Activated CD8-positive, alpha-beta memory T cell treated with anti-CD3 and anti-CD28 coated beads for 36 hours (primary cell): ENCODE results near the gene EPN1. TPM values are rescaled to one million over a fixed set of nuclear protein-coding genes. Genes with fewer than 3 reads are reported as not detected.
"Not testable (repeated sequence)": the region's sequence is repeated elsewhere in the genome, so short reads cannot be mapped to it uniquely, and the experiment has no call there.

Experiments used
- CTCF ChIA-PET: fragments of 350-600 bp; sonication (Branson Sonifier 250); formaldehyde crosslinking; loops from one replicate; lab custom pipeline; 2021; ENCODE audit warnings: antibody characterized with exemption; lab: Charles Lee
- POLR2A ChIA-PET: fragments of 350-600 bp; sonication (Branson Sonifier 250); formaldehyde crosslinking; loops from one replicate; lab custom pipeline; 2021; ENCODE audit warnings: antibody characterized with exemption; lab: Charles Lee
- total RNA-seq, 2 experiments: library from RNA; stranded (reverse); gene quantifications; one replicate each; pipeline ENCODE4 v1.2.3, GENCODE V29; 2021

The EPN1 gene
- total RNA-seq, 2 experiments from 2014 or later: 40.1 to 41.8 TPM

DNA sequence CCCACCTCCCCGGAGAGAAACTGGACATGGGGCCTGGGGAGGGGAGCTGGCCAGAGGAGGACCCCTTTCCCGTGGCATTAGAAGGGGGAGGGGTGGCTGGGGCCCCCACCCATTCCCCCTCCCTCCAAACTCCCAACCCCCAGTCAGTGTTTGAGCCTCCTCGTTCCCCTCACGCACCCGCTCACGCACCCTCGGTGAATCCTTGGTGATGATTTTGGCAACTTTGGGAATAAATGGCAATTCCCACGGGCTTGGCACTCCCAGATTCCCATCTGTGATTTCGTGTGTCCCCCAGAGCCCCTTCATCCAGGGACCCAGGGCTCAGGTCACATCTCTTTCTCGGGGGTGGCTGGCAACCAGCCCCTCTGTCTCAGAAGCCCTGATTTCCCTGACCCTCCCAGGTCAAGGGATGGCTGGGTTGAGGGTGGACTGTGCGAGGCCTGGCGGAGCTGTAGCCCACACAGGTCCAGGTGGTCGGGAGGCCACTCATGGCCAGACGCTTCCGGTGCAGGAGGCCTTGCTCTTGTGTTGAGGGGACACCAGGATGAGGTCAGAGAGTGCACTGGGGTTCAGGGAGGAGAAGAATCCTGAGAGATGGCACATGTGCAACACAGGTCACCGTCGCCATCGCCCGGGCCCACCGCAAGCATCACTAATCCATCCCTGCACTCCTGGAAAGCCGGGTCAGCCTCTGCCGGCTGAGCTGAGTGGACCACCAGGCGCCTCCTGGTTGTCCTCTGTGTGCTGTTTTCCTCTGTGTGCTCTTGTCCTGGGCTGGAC is 20.7 kb downstream of the EPN1 start:
- ChIA-PET CTCF (no interaction called here), POLR2A (no interaction called here)

DNA sequence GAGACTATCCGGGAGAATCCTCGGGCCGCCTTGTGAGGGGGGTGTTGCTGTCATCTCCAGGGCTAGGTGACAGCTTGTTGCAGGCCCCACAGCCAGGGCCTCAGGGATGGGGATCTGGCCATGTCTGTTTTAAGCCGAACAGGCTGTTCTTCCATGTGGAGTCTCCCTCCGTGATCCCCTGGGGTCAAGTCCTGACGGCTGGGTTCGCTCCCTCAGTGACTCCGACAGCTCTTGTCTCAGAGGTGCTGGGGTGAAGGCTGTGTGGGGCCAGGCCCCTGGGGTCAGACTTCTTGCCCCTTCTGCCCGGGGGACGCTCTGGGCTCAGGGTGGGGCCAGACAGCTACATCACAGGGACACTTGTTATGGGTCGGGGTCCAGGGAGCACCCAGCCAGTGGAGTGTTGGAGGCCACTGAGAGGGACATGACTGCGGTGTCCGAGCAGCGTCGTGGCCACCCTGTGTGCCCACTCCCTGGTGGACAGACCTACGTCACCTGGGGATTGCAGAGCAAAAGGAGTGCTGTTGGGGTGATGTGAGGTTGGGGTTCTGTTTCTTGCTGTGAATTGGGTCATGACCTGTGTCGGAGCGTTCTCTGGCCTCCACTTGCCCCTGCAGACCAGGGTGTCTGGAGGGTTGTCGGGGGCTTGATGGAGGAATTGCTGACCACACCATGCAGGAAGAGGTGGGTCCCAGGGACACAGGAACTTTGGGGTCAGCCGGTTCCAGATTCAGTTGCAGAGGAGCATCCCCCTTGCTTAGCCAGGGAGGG is 21.5 kb downstream of the EPN1 start:
- CTCF ChIA-PET: no interaction called here
- POLR2A ChIA-PET: no interaction called here

DNA sequence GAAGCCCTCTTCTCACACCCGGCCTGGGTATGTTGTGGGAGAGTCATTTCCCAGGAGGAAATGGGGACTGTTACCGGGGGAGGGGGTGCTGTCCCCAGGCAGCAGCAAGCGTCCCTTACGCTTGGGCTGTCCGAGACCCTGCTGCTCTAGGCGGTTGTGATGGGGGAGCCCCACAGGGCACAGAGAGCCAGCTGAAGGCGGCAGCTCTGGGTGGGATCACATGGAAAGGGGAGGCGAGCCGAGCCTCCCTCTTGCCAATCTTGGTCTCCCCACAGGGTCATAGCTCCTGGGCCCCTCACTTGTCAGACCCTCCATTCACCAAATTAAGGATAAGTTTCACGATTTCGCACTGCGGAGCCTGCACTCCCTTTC is 22.0 kb downstream of the EPN1 start:
- ChIA-PET CTCF (no interaction called here), POLR2A (no interaction called here)

GRCh38 chr19:55697698-55698097 is 22.7 kb downstream of the EPN1 start:
- ChIA-PET POLR2A (no interaction called here), CTCF (no interaction called here)

DNA sequence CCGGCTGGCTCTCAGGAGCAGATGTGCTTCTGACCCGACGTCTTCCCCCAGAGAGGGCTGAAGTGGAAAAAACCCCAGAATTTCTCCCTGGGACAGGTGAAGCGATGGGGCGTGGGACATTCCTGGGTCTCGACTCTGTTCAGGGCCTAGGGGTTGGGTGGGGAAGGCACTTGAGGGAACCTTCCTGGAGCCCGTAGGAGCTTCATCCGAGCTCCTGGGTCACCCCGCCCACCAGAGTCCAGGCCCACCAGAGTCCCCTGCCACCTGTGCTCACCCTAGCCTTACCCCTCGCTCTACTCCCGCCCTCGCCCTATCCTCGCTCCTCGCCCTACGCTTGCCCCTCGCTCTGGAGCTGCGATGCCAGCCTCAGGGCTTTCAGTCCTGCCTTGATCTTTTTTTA is 23.2 kb downstream of the EPN1 start:
- POLR2A ChIA-PET: no interaction called here
- CTCF ChIA-PET: no interaction called here

DNA sequence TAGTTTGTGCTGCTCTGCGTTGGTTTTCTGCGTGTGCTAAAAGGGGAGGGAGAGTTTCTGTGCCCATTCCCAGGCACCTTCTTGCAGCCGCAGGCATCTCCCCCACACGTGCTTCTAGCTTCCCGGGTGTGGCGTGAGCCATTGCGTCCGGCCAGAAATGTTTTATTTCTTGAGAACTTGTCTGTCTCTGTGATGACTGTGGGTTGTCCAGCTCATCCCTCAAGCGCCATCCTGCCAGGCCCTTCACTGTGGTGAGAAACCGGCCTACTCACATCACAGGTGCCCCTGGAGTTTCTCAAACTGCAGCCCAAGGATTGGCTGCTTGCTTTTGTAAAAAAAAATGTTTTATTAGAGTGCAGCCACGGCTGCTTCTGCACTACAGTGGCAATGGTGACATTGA is 24.2 kb downstream of the EPN1 start:
- POLR2A ChIA-PET: no interaction called here

GRCh38 chr19:55700813-55701212 is 25.8 kb downstream of the EPN1 start:
- CTCF ChIA-PET: interaction anchor here (0.9 kb wide), 1 partner anchor 18 kb away, joined by 3 read pairs; no protein-coding TSS in a partner anchor
- POLR2A ChIA-PET: no interaction called here

More for the DNA sequence above, 24.2 kb downstream of the EPN1 start:
- CTCF ChIA-PET: no interaction called here

DNA sequence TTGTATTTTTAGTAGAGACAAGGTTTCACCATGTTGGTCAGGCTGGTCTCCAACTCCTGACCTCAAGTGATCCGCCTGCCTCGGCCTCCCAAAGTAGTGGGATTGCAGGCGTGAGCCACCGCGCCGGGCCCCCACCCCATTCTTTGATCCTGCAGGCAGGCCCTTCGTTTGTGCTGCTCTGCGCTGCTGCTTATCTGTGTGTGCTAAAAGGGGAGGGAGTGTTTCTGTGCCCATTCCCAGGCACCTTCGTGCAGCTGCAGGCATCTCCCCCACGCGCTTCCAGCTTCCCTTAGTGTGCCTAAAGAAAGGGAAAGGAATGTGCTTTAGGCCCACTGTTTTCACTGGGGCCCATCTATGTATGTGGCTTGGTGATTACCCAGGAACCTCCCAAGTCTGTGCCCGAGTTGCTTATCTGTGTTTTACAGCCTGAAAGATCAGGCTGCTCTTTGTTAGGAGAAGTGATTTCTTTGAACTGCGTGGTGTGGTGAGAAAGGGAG is 27.2 kb downstream of the EPN1 start:
- POLR2A ChIA-PET: no interaction called here
- CTCF ChIA-PET: no interaction called here

DNA sequence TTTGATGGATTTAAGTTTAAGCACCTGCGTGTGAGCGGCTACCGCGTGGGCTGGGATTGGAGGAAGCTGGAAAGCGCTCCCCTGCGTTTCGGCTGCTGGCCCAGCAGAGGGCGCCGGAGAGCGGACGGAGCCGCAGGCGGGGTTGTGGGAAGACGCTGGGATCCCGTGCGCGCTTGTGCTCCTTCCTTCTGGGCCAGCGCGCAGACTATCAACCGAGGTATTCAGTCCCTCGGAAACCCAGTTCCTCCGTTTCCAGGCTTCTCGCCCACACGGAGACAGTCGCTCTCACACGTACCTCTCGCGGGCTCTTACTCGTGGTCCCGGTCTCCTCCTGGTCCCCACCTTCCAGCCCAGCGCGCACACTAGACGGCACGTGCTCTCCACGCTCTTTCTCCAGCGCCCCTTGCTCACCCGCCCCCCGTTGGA is 28.8 kb downstream of the EPN1 start:
- CTCF ChIA-PET: no interaction called here
- POLR2A ChIA-PET: interaction anchor here (0.6 kb wide), 1 partner anchor 23 kb away, joined by 3 read pairs; no protein-coding TSS in a partner anchor

DNA sequence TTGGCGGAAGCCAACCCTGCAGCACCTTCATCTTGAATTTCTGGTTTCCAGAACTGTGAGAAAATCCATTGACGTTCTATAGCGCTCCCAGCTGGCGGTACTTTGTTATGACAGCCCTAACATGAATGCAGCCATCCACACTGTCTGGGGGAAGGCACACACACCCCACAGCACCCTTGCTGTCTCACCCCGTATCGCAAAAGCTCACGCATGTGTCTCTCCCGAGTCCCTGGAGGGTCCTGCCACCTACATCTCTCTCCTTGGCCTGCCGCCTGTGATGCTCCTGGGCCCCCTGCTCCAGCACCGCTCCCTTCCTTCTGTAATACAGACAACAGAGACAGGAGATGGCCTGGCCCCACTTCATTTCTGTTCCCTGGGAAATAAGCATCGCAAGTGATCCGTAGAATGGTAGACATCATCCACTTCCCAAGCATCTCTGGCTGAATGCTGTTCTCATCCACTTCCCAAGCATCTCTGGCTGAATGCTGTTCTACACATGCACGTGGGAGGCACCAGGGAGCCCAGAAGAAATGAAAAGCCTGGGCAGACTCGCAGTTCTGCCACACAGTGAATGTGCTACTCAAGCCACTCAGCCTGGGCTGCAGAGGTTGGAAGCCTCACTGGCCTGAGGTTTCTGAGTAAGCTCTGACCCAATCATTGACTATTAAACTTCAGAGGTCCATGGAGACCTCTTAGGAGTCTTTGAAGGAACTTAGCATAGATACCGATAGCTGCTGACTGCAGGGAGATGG is 29.6 kb downstream of the EPN1 start:
- ChIA-PET POLR2A (no interaction called here), CTCF (interaction anchor here (0.6 kb wide), 1 partner anchor 641 kb away, joined by 3 read pairs; no protein-coding TSS in a partner anchor)

DNA sequence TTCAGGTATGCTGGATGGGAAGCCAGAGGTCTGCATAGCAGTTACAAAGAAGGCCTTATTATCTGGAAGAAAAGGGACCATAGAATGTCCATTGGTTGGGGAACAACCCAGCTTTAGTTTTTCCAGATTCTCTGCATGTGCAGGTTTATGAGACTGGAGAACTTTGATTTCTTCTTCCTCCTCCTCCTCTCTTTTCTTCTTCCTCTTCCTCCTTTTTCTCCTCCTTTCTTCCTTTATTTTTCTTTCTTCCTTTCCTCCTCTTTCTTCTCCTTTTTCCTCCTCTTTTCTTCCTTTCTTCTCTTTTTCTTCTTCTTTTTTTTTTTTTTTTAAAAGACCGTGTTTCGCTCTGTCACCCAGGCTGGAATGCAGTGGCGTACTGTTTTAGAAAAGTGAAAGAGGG is 30.9 kb downstream of the EPN1 start:
- ChIA-PET CTCF (interaction anchor here (1.1 kb wide), 1 partner anchor 16 kb away, joined by 3 read pairs; no protein-coding TSS in a partner anchor), POLR2A (no interaction called here)

GRCh38 chr19:55711719-55712118 is 36.7 kb downstream of the EPN1 start:
- CTCF ChIA-PET: no interaction called here
- POLR2A ChIA-PET: no interaction called here

DNA sequence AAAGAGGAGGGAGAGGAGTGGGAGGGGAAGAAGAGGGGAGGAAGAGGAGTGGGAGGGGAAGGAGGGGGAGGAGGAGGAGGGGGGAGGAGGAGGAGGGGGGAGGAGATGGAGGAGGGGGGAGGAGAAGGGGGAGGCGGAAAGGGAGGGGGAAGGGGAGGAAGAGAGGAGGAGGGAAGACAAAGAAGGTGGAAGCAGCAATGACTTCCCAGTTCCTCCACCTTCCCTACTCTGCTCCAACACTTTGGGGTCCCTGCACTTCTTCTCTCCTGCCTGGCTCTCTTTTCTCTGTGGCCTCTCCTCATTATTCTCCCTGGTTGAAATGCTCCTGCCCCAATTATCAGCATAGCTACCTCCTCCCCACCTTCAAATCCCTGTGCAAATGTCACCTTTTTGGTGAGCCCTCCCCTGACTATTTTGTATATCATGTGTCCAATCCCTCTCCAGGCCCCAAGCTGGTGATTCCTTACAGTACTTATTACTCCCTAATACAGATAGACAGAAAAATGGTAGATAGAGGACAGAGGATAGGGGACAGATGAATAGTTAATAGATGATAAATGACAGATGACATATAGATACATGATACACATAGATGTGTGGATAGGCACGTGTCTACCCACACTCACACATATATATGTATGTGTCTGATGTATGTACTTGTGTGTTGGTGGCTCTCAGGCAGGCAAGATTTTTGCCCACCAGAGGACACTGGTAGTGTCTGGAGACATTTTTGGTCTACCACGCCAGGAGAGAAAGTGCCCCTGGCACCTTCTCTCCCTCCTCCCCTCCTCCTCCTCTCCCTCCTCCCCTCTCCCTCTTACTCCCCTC is 38.0 kb downstream of the EPN1 start:
- ChIA-PET CTCF (no interaction called here), POLR2A (no interaction called here)

- ChIA-PET POLR2A (no interaction called here), CTCF (interaction anchor here (0.7 kb wide), 1 partner anchor 87 kb away, joined by 5 read pairs; no protein-coding TSS in a partner anchor)
Measured at GRCh38 chr19:55716531-55716930, 41.5 kb downstream of the EPN1 start.

DNA sequence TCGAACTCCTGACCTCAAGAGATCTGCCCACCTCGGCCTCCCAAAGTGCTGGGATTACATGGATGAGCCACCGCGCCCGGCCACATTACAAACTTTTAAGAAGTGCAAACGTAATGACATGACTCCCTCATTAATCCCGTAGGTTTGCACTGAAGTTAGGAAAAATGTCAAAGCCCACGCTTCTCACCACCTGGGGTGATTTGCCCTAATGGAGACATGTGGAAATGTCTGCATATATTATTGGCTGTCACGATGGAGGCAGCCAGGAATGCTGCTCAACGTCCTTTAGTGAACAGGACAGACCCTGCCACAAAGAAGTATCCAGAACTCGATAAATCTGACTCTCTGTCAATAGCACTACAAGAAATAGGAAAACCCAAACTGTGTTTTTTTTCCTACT is 42.2 kb downstream of the EPN1 start:
- ChIA-PET POLR2A (no interaction called here), CTCF (no interaction called here)

GRCh38 chr19:55717879-55718711 is 43.1 kb downstream of the EPN1 start:
- CTCF ChIA-PET, POLR2A ChIA-PET: not testable (repeated sequence)

DNA sequence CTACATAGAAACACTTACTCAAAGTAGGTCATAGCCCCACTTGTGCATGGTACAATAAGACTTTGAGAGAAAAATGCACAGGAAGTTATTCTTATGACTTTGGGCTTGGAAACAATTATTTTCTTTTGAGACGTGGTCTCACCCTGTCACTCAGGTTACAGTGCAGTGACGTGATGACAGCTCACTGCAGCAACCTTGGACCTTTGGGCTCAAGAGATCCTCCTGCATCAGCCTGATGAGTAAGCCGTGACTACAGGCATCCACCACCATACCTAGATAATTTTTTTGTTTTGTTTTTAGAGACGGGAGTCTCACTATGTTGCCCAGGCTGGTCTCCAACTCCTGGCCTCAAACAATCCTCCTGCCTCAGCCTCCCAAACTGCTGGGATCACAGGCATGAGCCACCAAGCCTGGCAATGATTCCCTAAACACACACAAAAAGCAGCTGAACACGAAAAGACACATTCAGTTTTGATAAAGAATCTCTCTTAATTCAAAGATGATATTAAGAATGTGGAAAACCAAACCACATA is 45.3 kb downstream of the EPN1 start:
- ChIA-PET CTCF (no interaction called here), POLR2A (no interaction called here)

- POLR2A ChIA-PET: no interaction called here
- CTCF ChIA-PET: no interaction called here
Measured at GRCh38 chr19:55720801-55721200, 45.8 kb downstream of the EPN1 start.
